Suprapubic skin (tissue), 4 donors: ENCODE measurements around the gene LPGAT1. TPM values are rescaled to one million over a fixed set of nuclear protein-coding genes. Genes with fewer than 3 reads are reported as not detected.
A peak's percentile ranks its signal among the peaks of the same experiment; 100 is the strongest.

ENCODE experiments used
- DNase-seq, 2 donors: peaks; one replicate each; pipeline ENCODE4 v3.0.0-alpha.2; 2019; ENCODE audit warnings: low spot score in 2 of 2
- H3K27ac ChIP-seq: fragments of 200-600 bp; sonication (generic); one replicate; pipeline ENCODE4 v1.5.1; 2019
- H3K27me3 ChIP-seq: fragments of 200-600 bp; sonication (generic); one replicate; pipeline ENCODE4 v1.5.1; 2019
- H3K36me3 ChIP-seq: fragments of 200-600 bp; sonication (generic); one replicate; pipeline ENCODE4 v1.5.1; 2019
- H3K4me1 ChIP-seq: fragments of 200-600 bp; sonication (generic); one replicate; pipeline ENCODE4 v1.5.1; 2019
- H3K4me3 ChIP-seq: fragments of 200-600 bp; sonication (generic); one replicate; pipeline ENCODE4 v1.5.1; 2019; ENCODE audit warnings: mild to moderate bottlenecking
- H3K9me3 ChIP-seq: fragments of 200-600 bp; sonication (generic); one replicate; pipeline ENCODE4 v1.5.1; 2019
- CTCF ChIP-seq, 2 donors: fragments of 200-600 bp in 1 of 2; fragments of 450-650 bp in 1 of 2; sonication (generic) in 1 of 2; IDR thresholded peaks; one replicate each; pipeline ENCODE4 v1.5.1; 2016 to 2019; ENCODE audit warnings: antibody characterized with exemption in 2 of 2, mild to moderate bottlenecking in 1 of 2, moderate library complexity in 1 of 2
- EP300 ChIP-seq: sonication (generic); formaldehyde crosslinking; IDR thresholded peaks from one replicate; pipeline ENCODE4 v1.6.1; 2017; ENCODE audit warnings: antibody characterized with exemption
- POLR2A ChIP-seq, 2 donors: fragments of 450-650 bp; IDR thresholded peaks; one replicate each; pipeline ENCODE4 v1.6.1; 2017; ENCODE audit warnings: antibody characterized with exemption in 2 of 2, mild to moderate bottlenecking in 2 of 2, moderate library complexity in 2 of 2
- POLR2AphosphoS5 ChIP-seq, 3 donors: sonication (generic); formaldehyde crosslinking; IDR thresholded peaks; one replicate each; pipeline ENCODE4 v1.6.1; 2017; ENCODE audit warnings: antibody characterized with exemption in 3 of 3
- WGBS: methylation state at CpG from one replicate; pipeline ENCODE4 v1.1.5; 2018; 5-methylcytosine and 5-hydroxymethylcytosine counted together
- total RNA-seq, 4 donors: library from RNA; depleted of rRNA; stranded (reverse); fragments of >200 nt; gene quantifications; one replicate each; pipeline ENCODE4 v1.1.0, GENCODE V29; 2016

LPGAT1 gene
- total RNA-seq, 4 donors from 2014 or later: 15.8 to 26.2 (median 18.2) TPM

GRCh38 chr1:211737115-211738035 lies 93.2 kb downstream of the LPGAT1 start:
- 86% methylated on average over 14 of the region's 15 CpGs for WGBS

DNA sequence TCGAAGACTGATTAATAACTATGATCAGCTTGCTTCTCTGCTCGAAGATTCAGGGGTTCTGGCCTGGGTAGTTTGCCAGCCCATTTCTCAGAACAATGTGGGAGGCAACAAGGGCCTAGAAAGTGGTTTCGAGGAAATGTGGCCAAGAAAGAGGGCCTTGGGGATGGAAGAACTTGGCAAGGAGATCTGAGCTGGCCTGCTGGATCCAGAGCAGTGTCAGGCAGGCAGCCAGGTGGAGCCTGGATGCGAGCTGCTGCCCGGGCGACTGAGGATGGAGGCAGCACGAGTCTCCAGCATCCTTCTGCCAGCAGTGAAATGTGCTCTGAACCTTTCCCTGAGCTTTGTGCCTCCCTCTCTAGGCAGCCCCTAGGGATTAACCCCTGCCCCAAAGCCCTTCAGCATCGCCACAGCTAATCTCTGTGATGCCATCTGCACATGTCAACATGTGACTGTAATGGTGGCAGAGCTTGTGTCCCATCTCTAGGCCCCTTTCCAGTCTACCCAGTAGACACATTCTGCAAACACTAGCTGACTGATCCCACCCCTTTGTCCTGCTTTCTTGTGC lies 94.1 kb downstream of the LPGAT1 start:
- TF ChIP-seq POLR2AphosphoS5 (IDR thresholded peaks at IDR 0.05) (no peak), CTCF (IDR thresholded peaks at IDR 0.05) (no peak), POLR2A (IDR thresholded peaks at IDR 0.05) (no peak), EP300 (no peak)
- Histone ChIP-seq H3K9me3 (no peaks in the 10 kb centered on the region), H3K4me1 (peaks cover 22% of the 10 kb centered on the region), H3K27ac (no peak overlapping the region), H3K36me3 (no peaks in the 10 kb centered on the region), H3K4me3 (no peak overlapping the region), H3K27me3 (no peaks in the 10 kb centered on the region)
- WGBS: 22% methylated on average over 8 of the region's 8 CpGs
- DNase-seq: no peak

More at GRCh38 chr1:211737115-211738035, 93.2 kb downstream of the LPGAT1 start:
- H3K4me3 ChIP-seq: no peak overlapping the region
- no peaks in the 10 kb centered on the region for H3K27me3 ChIP-seq
- no peak overlapping the region for H3K27ac ChIP-seq
- H3K36me3 ChIP-seq: no peaks in the 10 kb centered on the region
- no peaks in the 10 kb centered on the region for H3K9me3 ChIP-seq
- H3K4me1 ChIP-seq: peaks cover 22% of the 10 kb centered on the region
- DNase-seq: no peak
- TF ChIP-seq CTCF (IDR thresholded peaks at IDR 0.05): no peak
- no peak for TF ChIP-seq POLR2AphosphoS5 (IDR thresholded peaks at IDR 0.05)
- no peak for TF ChIP-seq EP300
- TF ChIP-seq POLR2A (IDR thresholded peaks at IDR 0.05): no peak

- Histone ChIP-seq H3K27me3 (no peaks in the 10 kb centered on the region), H3K4me1 (peaks cover 22% of the 10 kb centered on the region), H3K9me3 (no peaks in the 10 kb centered on the region), H3K36me3 (no peaks in the 10 kb centered on the region), H3K27ac (no peak overlapping the region), H3K4me3 (no peak overlapping the region)
- TF ChIP-seq POLR2AphosphoS5 (IDR thresholded peaks at IDR 0.05) (no peak), POLR2A (IDR thresholded peaks at IDR 0.05) (no peak), CTCF (IDR thresholded peaks at IDR 0.05) (no peak), EP300 (no peak)
- peak in 1 of 2 donors; percentile 62 for DNase-seq
- 39% methylated on average over 22 of the region's 22 CpGs for WGBS
Observed at GRCh38 chr1:211735208-211736170, 95.1 kb downstream of the LPGAT1 start.

DNA sequence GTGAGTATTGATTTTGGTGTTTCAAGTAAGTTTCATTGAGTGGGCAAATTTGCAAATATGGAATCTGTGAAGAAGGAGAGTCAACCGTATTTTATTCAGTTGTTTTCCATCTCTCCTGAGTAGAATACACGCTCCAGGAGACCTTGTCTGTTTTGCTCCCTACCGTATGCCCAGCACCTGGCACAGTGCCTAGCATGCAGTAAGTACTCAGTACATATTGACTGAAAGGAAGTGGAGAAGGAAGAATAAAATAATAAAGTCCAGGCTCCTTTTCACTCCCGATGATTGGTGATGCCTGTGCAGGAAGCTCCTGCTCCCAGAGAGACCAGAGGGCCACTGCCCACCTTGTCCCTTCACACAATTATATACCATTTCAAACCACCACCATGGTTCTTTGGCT lies 95.8 kb downstream of the LPGAT1 start:
- H3K4me1 ChIP-seq: peaks cover 22% of the 10 kb centered on the region
- no peaks in the 10 kb centered on the region for H3K9me3 ChIP-seq
- H3K27me3 ChIP-seq: no peaks in the 10 kb centered on the region
- 50% methylated on average over 4 of the region's 4 CpGs for WGBS
- H3K27ac ChIP-seq: no peak overlapping the region
- TF ChIP-seq EP300 (no peak), POLR2AphosphoS5 (IDR thresholded peaks at IDR 0.05) (no peak), POLR2A (IDR thresholded peaks at IDR 0.05) (no peak), CTCF (IDR thresholded peaks at IDR 0.05) (no peak)
- DNase-seq: no peak
- no peaks in the 10 kb centered on the region for H3K36me3 ChIP-seq
- H3K4me3 ChIP-seq: no peak overlapping the region
